ENCODE data around the gene TSC22D4. TPM values are rescaled to one million over a fixed set of nuclear protein-coding genes. Genes with fewer than 3 reads are reported as not detected.
A peak's percentile ranks its signal among the peaks of the same experiment; 100 is the strongest.

The TSC22D4 gene
- total RNA-seq, 4 donors from 2014 or later: 29.2 to 65.0 (median 33.7) TPM

- Histone ChIP-seq H3K4me1 (peaks cover 10 to 19% (median 13%) of the 10 kb centered on the region in 3 donors), H3K36me3 (no peaks in the 10 kb centered on the region), H3K27ac (no peak overlapping the region), H3K4me3 (no peak overlapping the region), H3K9me3 (no peaks in the 10 kb centered on the region), H3K27me3 (peaks cover 0 to 15% (median 0%) of the 10 kb centered on the region in 4 donors)
- intact Hi-C loops (cut with DNase I): no loop called here
- 77 to 82% methylated on average over 6 of the region's 6 CpGs for WGBS, 2 donors
- TF ChIP-seq CTCF (IDR thresholded peaks at IDR 0.05) (no peak), POLR2A (IDR thresholded peaks at IDR 0.05) (no peak)
- no peak for DNase-seq
Measured at GRCh38 chr7:100496509-100496908, 17.5 kb upstream of the TSC22D4 start.

GRCh38 chr7:100493476-100494264 is 14.7 kb upstream of the TSC22D4 start:
- H3K9me3 ChIP-seq: no peaks in the 10 kb centered on the region
- WGBS, 2 donors: 5 to 10% methylated on average over 4 to 15 of the region's 56 CpGs
- DNase-seq: no peak
- intact Hi-C loops (cut with DNase I): no loop called here
- H3K4me1 ChIP-seq: peaks cover 10 to 26% (median 13%) of the 10 kb centered on the region in 3 donors
- H3K27me3 ChIP-seq: peaks cover 0 to 15% (median 0%) of the 10 kb centered on the region in 4 donors
- peak overlapping the region; percentile 23 to 67 (median 35) for H3K4me3 ChIP-seq
- peak in 2 of 6 experiments; percentile 6 to 15 for TF ChIP-seq CTCF (IDR thresholded peaks at IDR 0.05)
- TF ChIP-seq POLR2A (IDR thresholded peaks at IDR 0.05): no peak
- H3K27ac ChIP-seq: peak overlapping the region; percentile 5 to 22 (median 14)
- H3K36me3 ChIP-seq: peaks cover 0 to 2% (median 0%) of the 10 kb centered on the region in 3 donors

GRCh38 chr7:100492738-100493475 is 13.9 kb upstream of the TSC22D4 start:
- H3K4me3 ChIP-seq: peak overlapping the region; percentile 23 to 67 (median 35)
- no peak for DNase-seq
- peaks cover 0 to 9% (median 0%) of the 10 kb centered on the region in 3 donors for H3K36me3 ChIP-seq
- TF ChIP-seq CTCF (IDR thresholded peaks at IDR 0.05) (no peak), POLR2A (IDR thresholded peaks at IDR 0.05) (no peak)
- peaks cover 0 to 15% (median 0%) of the 10 kb centered on the region in 4 donors for H3K27me3 ChIP-seq
- no peaks in the 10 kb centered on the region for H3K9me3 ChIP-seq
- peaks cover 10 to 26% (median 13%) of the 10 kb centered on the region in 3 donors for H3K4me1 ChIP-seq
- H3K27ac ChIP-seq: peak overlapping the region in 2 of 4 donors; percentile 5 to 22
- intact Hi-C loops (cut with DNase I): no loop called here
- 56 to 76% methylated on average over 5 of the region's 5 CpGs for WGBS, 2 donors

GRCh38 chr7:100491192-100491578 is 12.2 kb upstream of the TSC22D4 start:
- Histone ChIP-seq H3K27me3 (peaks cover 0 to 15% (median 0%) of the 10 kb centered on the region in 4 donors), H3K27ac (no peak overlapping the region), H3K4me1 (peaks cover 10 to 27% (median 13%) of the 10 kb centered on the region in 3 donors), H3K9me3 (no peaks in the 10 kb centered on the region), H3K36me3 (peaks cover 0 to 9% (median 0%) of the 10 kb centered on the region in 3 donors), H3K4me3 (no peak overlapping the region)
- no peak for DNase-seq
- intact Hi-C loops (cut with DNase I): no loop called here
- TF ChIP-seq POLR2A (IDR thresholded peaks at IDR 0.05) (no peak), CTCF (IDR thresholded peaks at IDR 0.05) (no peak)
- 83 to 86% methylated on average over 5 of the region's 5 CpGs for WGBS, 2 donors

All from esophagus squamous epithelium (tissue), 5 donors.